Nephron (organoid): ENCODE data around the gene MRPL34.

Experiments
- H3K27ac Mint-ChIP-seq, 3 experiments: 2 replicates each; pipeline ENCODE4 v1.8.0; 2020; ENCODE audit warnings: mixed read lengths in 3 of 3, mild to moderate bottlenecking in 2 of 3, moderate library complexity in 1 of 3
- H3K27me3 Mint-ChIP-seq: 2 replicates; pipeline ENCODE4 v1.8.0; 2021; ENCODE audit warnings: low read depth, mild to moderate bottlenecking, moderate library complexity, mixed read lengths
- H3K36me3 Mint-ChIP-seq: 2 replicates; pipeline ENCODE4 v1.8.0; 2020; ENCODE audit warnings: low read depth, mixed read lengths
- H3K4me1 Mint-ChIP-seq: 2 replicates; pipeline ENCODE4 v1.8.0; 2020; ENCODE audit warnings: mixed read lengths
- H3K4me3 Mint-ChIP-seq, 3 experiments: 2 replicates each; pipeline ENCODE4 v1.8.0; 2020; ENCODE audit warnings: mild to moderate bottlenecking in 3 of 3, mixed read lengths in 3 of 3, moderate library complexity in 2 of 3
- H3K9me3 Mint-ChIP-seq: 2 replicates; pipeline ENCODE4 v1.8.0; 2020; ENCODE audit warnings: mixed read lengths
- CTCF ChIP-seq, 3 experiments: fragments of 200-600 bp; sonication (generic); IDR thresholded peaks; one replicate each; pipeline ENCODE4 v1.5.0; 2021; ENCODE audit warnings: antibody characterized with exemption in 3 of 3; ENCODE audit not compliant: unreplicated experiment in 3 of 3

The MRPL34 gene

GRCh38 chr19:17326595-17326966, 20.9 kb downstream of the MRPL34 start:
- Mint-ChIP-seq H3K4me3 (no peak overlapping the region), H3K27ac (no peak overlapping the region), H3K9me3 (no peaks in the 10 kb centered on the region), H3K36me3 (peaks cover 17% of the 10 kb centered on the region), H3K4me1 (peaks cover 4% of the 10 kb centered on the region), H3K27me3 (peaks cover 27% of the 10 kb centered on the region)
- no peak for TF ChIP-seq CTCF (IDR thresholded peaks at IDR 0.05; ENCODE audit: unreplicated experiment in 3 of 3)

- H3K27me3 Mint-ChIP-seq = peaks cover 27% of the 10 kb centered on the region
- peaks cover 4% of the 10 kb centered on the region for H3K4me1 Mint-ChIP-seq
- peaks cover 17% of the 10 kb centered on the region for H3K36me3 Mint-ChIP-seq
- no peaks in the 10 kb centered on the region for H3K9me3 Mint-ChIP-seq
- H3K27ac Mint-ChIP-seq = no peak overlapping the region
- H3K4me3 Mint-ChIP-seq = peak overlapping the region in 2 of 3 experiments; percentile 36 to 88
- no peak for TF ChIP-seq CTCF (IDR thresholded peaks at IDR 0.05; ENCODE audit: unreplicated experiment in 3 of 3)
Measured at GRCh38 chr19:17327068-17327653, 21.5 kb downstream of the MRPL34 start.

- Mint-ChIP-seq H3K27me3 (peaks cover 27% of the 10 kb centered on the region), H3K4me1 (peaks cover 4% of the 10 kb centered on the region), H3K27ac (peak overlapping the region; percentile 71 to 81 (median 77)), H3K36me3 (peaks cover 15% of the 10 kb centered on the region), H3K4me3 (peak overlapping the region; percentile 87 to 89 (median 88)), H3K9me3 (no peaks in the 10 kb centered on the region)
- TF ChIP-seq CTCF (IDR thresholded peaks at IDR 0.05; ENCODE audit: unreplicated experiment in 3 of 3) = peak; percentile 44 to 58 (median 55)
Measured at GRCh38 chr19:17327654-17328516, 22.2 kb downstream of the MRPL34 start.

GRCh38 chr19:17328517-17329365, 23.1 kb downstream of the MRPL34 start:
- peaks cover 27% of the 10 kb centered on the region for H3K27me3 Mint-ChIP-seq
- TF ChIP-seq CTCF (IDR thresholded peaks at IDR 0.05; ENCODE audit: unreplicated experiment in 3 of 3) = no peak
- H3K27ac Mint-ChIP-seq = no peak overlapping the region
- H3K4me1 Mint-ChIP-seq = peaks cover 4% of the 10 kb centered on the region
- peak overlapping the region in 1 of 3 experiments; percentile 75 for H3K4me3 Mint-ChIP-seq
- H3K36me3 Mint-ChIP-seq = peaks cover 16% of the 10 kb centered on the region
- H3K9me3 Mint-ChIP-seq = no peaks in the 10 kb centered on the region

GRCh38 chr19:17329366-17330261, 23.9 kb downstream of the MRPL34 start:
- no peak for TF ChIP-seq CTCF (IDR thresholded peaks at IDR 0.05; ENCODE audit: unreplicated experiment in 3 of 3)
- Mint-ChIP-seq H3K27ac (no peak overlapping the region), H3K27me3 (peaks cover 27% of the 10 kb centered on the region), H3K4me3 (peak overlapping the region in 2 of 3 experiments; percentile 32 to 55), H3K9me3 (no peaks in the 10 kb centered on the region), H3K4me1 (peaks cover 8% of the 10 kb centered on the region), H3K36me3 (peaks cover 16% of the 10 kb centered on the region)
